ENCODE data around the gene LACRT. TPM values are rescaled to one million over a fixed set of nuclear protein-coding genes. Genes with fewer than 3 reads are reported as not detected.
"Not testable (repeated sequence)": the region's sequence is repeated elsewhere in the genome, so short reads cannot be mapped to it uniquely, and the experiment has no call there.

The LACRT gene
- not detected in 2 replicates for total RNA-seq
- polyA plus RNA-seq (2012), result not detected

- DNase-seq (ENCODE audit: low read depth), result no peak
Observed at GRCh38 chr12:54634795-54635194, at the start of gene LACRT. Gene LACRT (minus strand): TSS chr12:54634895. CDS start chr12:54634841, 54 bp downstream.

- DNase-seq (ENCODE audit: low read depth), result no peak
Observed at GRCh38 chr12:54683398-54683797, 48.7 kb upstream of the LACRT start.

- DNase-seq (ENCODE audit: low read depth), result no peak
Observed at GRCh38 chr12:54682674-54683073, 48.0 kb upstream of the LACRT start.

- peak; percentile 5 for DNase-seq (ENCODE audit: low read depth)
Observed at GRCh38 chr12:54680374-54680773, 45.7 kb upstream of the LACRT start.

- no peak for DNase-seq (ENCODE audit: low read depth)
Observed at GRCh38 chr12:54678131-54678530, 43.4 kb upstream of the LACRT start.

GRCh38 chr12:54667945-54668344, 33.2 kb upstream of the LACRT start:
- no peak for DNase-seq (ENCODE audit: low read depth)

- DNase-seq (ENCODE audit: low read depth), result no peak
Observed at GRCh38 chr12:54666008-54666407, 31.3 kb upstream of the LACRT start.

GRCh38 chr12:54665022-54665635, 30.4 kb upstream of the LACRT start:
- not testable (repeated sequence) for DNase-seq (ENCODE audit: low read depth)

- no peak for DNase-seq (ENCODE audit: low read depth)
Observed at GRCh38 chr12:54663603-54664002, 28.9 kb upstream of the LACRT start.

GRCh38 chr12:54662026-54662425, 27.3 kb upstream of the LACRT start:
- DNase-seq (ENCODE audit: low read depth), result no peak

- no peak for DNase-seq (ENCODE audit: low read depth)
Observed at GRCh38 chr12:54661048-54661447, 26.4 kb upstream of the LACRT start.

GRCh38 chr12:54660320-54660962, 25.7 kb upstream of the LACRT start:
- DNase-seq (ENCODE audit: low read depth), result no peak

- DNase-seq (ENCODE audit: low read depth), result peak; percentile 28
Observed at GRCh38 chr12:54658306-54659264, 23.9 kb upstream of the LACRT start.

- no peak for DNase-seq (ENCODE audit: low read depth)
Observed at GRCh38 chr12:54657105-54657607, 22.5 kb upstream of the LACRT start.

- no peak for DNase-seq (ENCODE audit: low read depth)
Observed at GRCh38 chr12:54654926-54655325, 20.2 kb upstream of the LACRT start.

- no peak for DNase-seq (ENCODE audit: low read depth)
Observed at GRCh38 chr12:54653025-54653424, 18.3 kb upstream of the LACRT start.

- no peak for DNase-seq (ENCODE audit: low read depth)
Observed at GRCh38 chr12:54650889-54651288, 16.2 kb upstream of the LACRT start.

- DNase-seq (ENCODE audit: low read depth), result no peak
Observed at GRCh38 chr12:54650409-54650808, 15.7 kb upstream of the LACRT start.

- no peak for DNase-seq (ENCODE audit: low read depth)
Observed at GRCh38 chr12:54649825-54650224, 15.1 kb upstream of the LACRT start.

- no peak for DNase-seq (ENCODE audit: low read depth)
Observed at GRCh38 chr12:54648265-54648664, 13.6 kb upstream of the LACRT start, which contains the start of gene DCD. Gene DCD (minus strand): TSS chr12:54648365. CDS start chr12:54648303, 62 bp downstream.

- no peak for DNase-seq (ENCODE audit: low read depth)
Observed at GRCh38 chr12:54641554-54641953, 6.9 kb upstream of the LACRT start.

- DNase-seq (ENCODE audit: low read depth), result no peak
Observed at GRCh38 chr12:54641089-54641488, 6.4 kb upstream of the LACRT start.
